GM12892 (cell line): ENCODE measurements around the gene C1GALT1.
"Not testable (repeated sequence)": the region's sequence is repeated elsewhere in the genome, so short reads cannot be mapped to it uniquely, and the experiment has no call there.

Experiments
- POLR2A ChIP-seq: IDR thresholded peaks from 2 replicates; pipeline ENCODE4 v1.6.1; 2011; ENCODE audit warnings: low read depth, low read length, control low read depth
- POLR2AphosphoS5 ChIP-seq: IDR thresholded peaks from 2 replicates; pipeline ENCODE4 v1.6.1; 2011; ENCODE audit warnings: low read depth, low read length, control low read depth

DNA sequence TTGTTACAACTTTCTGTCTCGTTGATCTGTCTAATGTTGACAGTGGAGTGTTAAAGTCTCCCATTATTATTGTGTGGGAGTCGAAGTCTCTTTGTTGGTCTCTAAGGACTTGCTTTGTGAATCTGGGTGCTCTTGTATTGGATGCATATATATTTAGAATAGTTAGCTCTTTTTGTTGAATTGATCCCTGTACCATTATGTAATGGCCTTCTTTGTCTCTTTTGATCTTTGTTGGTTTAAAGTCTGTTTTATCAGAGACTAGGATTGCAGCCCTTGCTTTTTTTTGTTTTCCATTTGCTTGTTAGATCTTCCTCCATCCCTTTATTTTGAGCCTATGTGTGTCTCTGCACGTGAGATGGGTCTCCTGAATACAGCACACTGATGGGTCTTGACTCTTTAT lies 17.2 kb downstream of the C1GALT1 start:
- not testable (repeated sequence) for TF ChIP-seq POLR2A, POLR2AphosphoS5
